ENCODE results near the gene WDR64.

The WDR64 gene

DNA sequence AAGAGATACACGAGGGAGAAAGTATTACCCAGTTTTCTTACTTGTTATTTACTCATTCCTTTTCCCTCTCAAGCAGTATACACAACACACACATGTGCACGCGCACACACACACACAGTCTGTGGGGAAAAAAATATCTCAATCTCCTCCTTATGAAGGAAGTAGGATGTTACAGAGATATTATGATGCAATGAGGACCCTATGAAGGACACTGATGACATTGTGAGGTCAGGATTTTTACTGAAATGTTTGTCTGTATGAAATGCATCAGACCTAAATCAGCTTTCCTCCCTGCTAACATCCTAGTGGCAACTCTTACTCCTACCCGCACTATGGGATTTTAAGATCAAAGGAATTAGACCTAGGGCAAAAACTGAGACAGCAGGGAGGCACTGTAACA is at the start of gene WDR64:
TSS of gene WDR64 (plus strand) at position 270 of the 400 bp plus-strand sequence. CDS start 204 bp downstream, outside the sequence.
- no peak for DNase-seq

DNA sequence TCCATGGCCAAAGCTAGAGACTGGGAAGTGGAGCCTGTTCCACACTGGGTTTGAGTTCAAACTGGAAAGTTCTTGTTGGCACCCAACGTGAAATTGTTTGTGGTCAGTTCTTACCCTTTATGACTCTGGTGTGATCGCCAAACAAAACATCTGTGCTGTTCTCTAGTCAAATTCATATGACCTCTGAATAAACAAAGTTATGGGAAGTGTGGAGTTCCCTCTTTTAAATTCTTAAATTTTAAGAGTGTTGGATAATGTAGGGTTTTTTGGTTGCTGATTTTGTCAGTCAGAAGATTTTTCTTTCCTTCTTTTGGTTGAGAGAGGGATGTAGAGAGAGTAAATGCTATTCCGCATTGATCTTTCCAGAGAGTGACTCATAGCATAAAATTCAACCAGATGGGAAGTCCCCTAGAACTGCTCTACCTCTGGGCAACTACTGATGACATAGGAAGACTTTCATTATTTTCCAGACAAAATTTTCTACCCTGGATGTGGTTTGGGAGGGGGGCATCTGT is 48.3 kb upstream of the WDR64 start:
- no peak for DNase-seq

DNA sequence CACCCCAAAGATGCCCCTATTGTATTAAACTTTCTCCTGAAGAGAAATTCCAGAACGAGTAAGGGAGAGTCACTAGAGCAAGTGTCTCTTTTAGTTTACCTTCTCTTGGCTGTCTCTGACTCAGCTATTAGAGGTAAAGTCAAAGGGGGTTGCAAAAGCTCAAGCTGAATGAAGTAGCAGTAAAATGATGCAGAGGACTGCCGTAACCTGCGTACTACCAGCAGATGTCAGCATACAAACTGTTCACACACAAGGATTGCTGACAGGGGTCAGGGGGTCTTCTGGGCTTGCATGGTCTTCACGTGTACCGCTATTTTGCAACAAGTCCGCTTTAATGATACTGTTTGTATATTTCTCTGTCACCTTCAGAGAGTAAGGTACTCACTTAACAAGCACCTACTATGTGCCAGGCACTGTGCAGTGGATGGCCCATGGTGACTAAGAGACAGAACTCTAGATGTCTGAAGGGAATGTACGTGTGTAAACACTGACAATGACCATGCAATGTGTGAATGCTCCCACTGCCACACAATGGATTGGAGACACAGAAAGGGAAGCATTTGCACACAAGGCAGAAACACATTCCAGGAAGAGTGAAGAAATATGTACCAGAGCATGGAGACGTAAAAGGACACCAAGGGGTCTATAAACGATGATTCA is 46.8 kb upstream of the WDR64 start:
- DNase-seq = no peak

DNA sequence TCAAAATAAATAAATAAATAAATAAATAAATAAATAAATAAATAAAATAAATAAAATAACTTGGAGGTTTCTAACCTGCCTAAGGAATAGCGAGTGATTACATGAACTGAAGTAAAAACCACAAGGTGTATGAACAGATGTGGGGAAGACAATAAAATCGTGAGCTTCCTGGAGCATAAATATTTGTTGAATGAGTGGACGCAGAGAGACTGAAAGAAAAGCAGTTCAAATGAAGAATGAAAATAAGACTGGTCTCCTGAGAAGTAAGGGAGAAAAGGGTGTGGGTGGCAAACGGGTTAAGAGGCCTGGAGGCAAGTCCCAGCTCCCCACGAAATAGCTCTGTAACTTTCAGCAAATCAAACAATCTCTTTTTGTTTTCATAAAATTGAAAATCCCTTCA is 45.5 kb upstream of the WDR64 start:
- DNase-seq = no peak

DNA sequence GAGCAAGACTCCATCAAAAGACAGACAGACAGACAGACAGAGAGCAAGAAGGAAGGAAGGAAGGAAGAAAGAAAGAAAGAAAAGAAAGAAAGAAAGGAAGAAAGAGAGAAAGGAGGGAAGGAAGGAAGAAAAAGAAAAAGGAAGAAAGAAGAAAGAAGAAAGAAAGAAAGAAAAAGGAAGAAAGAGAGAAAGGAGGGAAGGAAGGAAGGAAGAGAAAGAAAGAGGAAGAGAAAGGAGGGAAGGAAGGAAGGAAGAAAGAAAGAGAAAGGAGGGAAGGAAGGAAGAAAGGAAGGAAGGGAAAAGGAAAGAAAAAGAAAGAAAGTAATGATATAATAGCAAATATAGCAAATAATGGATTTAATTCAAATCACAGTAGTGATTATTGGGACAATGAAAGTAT is 44.6 kb upstream of the WDR64 start:
- no peak for DNase-seq

DNA sequence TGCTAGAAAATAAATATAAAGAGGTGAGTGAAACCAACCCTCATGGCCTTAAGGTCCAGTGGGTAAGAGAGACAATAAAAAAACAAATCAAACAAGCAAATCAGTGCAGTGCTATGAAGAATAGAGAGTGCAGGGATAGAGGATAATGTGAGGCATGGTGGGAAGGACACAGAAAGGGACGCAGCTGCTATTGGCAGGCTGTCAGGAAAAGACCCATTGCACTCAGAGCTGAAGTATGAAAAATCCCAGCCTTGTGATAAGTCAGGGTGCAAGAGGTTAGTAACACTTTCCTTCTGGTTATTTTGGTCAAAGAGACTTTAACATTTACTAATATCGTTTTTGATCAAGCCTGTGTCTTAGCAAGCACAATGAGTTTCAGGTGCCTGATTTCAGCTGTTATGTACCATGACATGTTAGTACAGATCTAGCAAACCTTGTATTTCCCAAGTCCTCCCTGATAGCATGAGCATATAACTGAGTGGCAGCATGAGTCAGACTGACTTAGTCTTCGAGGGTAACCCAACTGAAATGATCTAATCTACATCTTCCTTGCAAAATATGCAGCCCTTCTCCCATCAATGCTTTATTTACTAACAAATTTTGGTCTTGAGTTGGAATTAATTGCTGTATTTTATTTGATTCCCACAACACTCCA is 43.6 kb upstream of the WDR64 start:
- no peak for DNase-seq

DNA sequence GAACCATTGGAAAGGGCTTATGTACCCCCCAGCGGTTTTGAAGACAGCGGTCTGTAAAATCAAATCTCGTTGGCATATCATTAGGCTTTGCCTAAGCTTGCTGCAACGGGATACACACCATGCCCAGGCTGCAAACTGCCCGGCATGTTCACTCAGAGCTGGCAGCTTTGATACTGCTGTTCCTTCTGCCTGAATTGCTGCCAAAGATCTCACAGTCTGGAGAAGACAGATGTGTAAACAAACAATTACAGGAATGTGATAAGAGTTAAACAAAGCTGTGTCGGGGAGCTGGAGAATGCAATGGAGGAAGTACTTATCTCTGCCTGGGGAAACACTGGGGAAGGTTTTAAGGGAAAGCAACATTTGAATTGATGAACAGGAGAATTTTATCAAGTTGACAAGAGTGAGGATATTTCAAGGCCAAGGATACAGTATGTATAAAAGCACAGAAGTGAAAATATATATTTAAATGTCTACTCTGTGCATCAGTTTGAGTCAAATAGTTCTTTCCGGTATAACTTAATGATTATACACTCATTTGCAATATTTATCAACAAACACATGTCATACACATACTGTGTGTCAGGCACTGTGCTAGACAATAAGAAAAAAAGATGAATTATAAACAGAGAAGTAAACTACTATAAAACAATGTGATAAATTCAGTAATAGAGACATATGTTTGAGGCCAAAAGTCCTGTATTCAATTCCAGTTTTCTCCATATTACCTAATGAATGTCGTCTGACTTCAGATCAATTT is 41.8 kb upstream of the WDR64 start:
- no peak for DNase-seq

DNA sequence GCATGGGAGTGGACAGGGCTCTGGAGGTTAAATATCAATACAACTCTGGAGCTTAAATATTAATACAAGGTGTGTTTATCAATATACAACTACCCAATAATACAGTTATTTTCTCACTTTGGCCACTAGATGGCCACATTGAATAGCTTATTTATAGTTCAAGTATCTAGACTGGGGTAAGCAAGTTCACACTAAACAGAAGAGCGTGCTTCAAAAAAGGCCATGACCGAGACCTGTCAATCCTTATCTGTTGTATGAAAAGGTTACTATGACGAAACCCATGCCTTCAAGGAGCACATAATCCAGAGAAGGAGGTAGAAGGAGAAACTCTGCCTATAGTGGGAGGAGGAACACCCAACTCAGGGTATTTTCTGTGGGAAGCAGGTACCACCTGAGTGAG is 41.0 kb upstream of the WDR64 start:
- DNase-seq = no peak

DNA sequence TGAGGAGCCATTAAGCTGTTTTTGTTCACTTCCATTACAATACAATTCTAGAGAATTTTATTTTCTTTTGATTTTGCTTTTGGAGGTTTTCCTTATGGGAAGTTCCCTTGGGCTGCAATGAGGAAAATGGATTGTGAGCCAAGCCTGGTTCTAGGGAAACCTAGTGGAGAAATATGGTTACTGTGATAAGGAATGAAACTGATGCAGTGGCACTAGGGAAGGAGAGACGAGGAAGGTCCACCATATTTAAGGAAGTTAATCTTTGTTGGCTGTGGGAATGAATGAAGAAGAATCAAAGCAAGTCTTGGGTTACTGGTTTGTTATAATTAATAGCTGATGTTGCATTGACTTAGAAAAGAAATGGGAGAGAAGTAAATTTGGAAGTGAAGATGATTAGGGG is 40.3 kb upstream of the WDR64 start:
- DNase-seq = no peak

DNA sequence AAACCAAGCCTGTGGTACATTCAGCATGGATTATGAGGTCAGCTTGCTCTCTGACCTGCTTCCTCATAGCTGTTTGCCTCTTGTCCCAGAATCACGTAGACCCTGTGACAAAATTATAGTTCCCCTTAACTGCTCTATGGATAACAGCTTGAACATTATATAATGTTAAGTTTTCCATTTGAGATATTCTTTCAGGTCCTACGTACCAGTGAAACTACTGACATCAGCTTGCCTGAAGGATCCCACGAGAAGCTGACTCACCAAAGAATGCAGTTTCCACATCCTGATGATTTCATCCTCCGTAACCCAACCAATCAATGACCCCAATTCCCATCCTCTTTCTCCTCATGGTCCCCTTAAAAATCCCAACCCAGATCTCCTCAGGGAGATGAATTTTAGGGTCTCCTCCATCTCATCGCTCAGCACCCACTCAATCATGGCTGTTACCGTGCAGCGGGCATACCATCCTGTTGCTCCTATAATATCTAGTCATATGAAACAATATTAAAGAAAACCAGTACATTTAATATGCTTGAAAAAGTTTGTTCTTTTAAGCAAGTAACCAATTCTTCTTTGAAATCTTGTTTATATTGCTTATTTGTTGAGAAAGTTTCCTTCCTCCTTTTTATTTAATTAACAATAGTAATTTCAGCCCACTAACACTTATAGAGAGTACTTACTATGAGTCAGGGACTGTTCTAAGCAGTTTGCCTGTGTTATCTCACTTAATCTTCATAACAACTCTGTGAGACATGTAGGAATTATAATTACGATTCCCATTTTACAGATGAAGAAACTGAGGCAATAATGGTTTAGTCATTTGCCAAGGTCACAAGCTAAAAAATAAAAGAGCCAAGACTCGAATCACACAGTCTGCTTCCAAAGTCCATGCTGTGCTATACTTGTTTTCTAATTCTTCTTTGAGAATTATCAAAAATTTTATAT is 39.3 kb upstream of the WDR64 start:
- DNase-seq = no peak

DNA sequence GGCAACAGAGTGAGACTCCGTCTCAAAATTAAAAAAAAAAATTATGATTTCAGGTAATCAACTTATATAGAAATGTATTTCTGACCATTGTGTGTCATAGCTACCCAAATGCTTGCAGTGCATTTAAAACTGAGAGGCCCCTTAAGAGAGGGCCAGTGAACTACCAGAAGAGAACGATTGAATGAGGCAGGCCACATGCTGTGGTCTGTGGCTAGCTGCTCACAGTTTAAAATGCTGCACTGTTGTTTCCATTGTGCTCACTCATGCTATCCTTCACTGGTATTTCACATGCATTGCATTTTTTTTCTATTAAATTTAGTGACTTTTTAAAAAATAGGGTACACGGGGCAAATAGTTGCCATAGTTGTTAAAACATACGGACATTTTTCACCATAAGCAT is 37.9 kb upstream of the WDR64 start:
- no peak for DNase-seq

DNA sequence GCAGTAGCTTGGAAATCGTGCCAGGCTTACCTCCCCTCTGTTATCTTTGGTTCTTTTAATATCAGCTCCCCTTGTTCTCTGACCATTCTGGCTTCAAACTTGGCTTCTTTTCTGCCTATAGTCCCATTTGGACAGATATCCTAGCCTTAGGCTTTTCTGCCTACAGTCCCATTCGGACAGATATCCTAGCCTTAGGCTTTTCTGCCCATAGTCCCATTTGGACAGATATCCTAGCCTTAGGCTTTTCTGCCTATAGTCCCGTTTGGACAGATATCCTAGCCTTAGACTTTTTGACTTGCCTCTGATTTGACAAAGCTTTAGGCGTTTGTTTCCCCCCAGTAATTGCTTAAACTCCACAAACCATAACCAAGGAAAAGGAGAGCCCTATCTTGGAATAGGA is 37.5 kb upstream of the WDR64 start:
- no peak for DNase-seq

DNA sequence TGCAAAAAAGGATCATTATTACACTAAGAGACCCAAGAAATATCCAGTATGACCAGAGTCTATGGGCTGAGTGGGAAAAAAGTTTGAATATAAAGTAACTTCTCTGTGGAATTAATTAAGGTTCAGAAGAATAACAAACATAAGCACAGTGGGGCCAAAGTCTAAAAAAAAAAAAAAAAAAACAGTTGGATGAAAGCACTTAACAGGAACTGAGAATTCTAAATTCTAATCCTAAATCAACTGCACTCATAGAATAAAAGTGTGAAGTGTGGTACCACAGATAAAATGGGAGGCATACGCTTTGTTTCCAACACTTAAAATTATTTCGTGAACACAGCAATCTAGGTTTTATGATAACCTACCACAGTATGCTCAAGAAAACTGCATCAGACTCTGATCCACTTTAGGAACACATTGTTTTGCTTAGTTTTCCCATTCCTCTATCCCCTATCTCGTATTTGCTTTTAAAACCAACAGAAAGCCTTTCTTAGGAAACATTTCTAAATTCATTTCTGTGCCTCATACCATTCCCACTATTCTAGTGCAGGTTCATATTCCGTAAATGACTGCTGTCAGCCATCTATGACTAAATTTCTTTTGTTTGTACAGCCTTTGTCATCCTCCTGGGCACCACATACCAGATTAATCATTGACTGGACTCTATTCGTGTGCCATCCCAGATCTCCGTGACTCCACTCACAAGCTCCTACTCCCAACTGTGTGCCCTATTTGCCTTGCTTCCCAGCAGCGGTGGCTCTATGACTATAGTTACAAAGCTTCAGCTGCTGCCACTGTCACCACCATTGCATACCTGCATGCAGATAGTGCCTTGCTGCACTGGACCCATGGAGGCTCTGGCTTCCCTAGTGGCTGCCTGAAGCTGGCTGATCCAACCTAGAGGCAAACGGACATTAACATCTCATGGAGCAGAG is 36.8 kb upstream of the WDR64 start:
- DNase-seq = no peak

DNA sequence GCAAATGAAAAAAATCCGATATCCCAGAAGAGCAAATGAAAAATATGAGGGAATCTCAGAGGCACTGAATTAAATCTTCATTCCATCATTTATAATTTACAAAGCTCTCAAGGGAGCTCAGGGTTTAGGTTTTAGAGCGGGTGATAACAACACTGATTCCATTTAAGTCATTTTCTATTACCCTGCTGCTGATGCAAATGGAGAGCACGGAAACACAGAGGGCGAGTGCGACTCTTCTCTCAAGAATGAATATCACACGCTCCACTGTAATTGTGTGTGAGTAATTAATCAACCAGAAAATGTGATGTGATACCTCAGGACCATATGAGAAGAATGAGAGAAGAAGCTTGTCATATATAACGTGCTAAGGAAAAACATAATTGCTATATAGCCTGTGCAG is 34.7 kb upstream of the WDR64 start:
- no peak for DNase-seq

DNA sequence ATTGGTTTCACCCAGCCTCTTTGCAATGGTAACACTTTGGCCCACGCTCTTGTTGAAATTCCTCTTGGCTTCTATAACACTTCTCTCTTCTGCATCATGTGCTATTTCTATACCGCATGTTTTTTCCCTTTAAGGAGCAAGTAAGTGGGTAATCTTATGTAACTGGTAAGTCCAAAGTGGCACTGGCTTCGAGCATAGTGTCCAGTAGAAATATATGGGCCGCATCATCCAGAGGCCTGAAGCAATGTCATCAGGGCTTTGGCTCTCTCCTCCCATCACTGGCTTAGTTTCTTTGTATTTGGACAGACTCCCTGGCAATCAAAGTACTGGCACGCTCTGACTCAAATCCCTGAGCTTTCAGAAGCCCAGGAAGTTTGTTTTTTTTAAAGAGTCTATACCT is 29.4 kb upstream of the WDR64 start:
- no peak for DNase-seq

DNA sequence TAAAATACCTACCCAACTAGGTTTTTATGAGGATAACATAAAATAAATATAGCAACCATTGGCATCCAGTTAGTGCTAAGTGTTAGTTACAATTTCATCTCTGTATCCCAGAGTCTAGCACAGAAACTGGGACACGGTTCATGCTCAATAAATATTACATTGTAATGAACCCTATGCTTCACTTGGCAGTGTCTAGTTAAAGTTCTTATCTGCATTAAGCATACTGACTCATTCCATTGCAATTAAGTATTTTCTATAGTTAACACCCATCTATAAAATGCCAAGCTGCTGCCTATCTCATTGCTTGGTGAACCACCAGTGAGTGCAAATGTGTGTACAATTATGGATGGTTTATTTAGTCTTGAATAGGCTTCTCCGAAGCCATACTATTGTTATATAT is 27.1 kb upstream of the WDR64 start:
- DNase-seq = no peak

DNA sequence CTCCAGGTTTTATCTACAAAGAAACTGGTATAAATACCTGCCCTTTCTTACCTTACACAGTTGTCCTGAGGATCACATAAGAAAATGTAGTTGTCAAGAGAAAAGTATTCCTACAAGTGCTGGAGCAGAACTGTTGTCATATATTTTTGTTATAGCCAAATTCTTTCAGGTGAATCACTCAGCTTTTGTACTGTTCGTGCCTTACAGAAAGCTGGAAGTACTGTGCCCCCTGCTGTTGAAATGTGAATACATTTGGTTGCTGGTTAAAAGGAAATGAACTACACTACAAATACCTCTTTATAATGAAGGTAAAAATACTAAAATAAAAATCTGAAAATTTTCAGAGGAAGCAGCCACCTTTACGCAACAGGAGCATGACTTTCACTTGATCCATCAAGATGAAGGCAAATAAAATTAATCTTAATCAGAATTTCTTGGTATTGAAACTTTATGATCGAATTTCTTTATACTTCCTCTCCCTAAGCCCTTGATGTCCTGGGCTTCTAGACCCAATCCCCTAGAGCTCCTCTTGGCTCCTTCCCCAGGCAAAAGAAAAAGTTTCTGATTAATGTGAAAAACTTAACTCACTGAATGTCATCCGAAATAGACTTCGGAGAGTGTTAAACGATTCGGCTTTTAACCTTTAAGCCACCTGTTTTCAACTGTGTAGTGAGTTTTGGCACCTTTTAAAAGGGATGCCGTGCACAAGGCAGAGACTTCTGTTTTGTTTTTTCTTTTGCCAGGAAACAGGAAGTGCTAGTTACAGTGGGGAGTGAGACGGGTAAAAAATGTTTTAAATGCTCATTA is 24.4 kb upstream of the WDR64 start:
- peak; percentile 39 for DNase-seq

DNA sequence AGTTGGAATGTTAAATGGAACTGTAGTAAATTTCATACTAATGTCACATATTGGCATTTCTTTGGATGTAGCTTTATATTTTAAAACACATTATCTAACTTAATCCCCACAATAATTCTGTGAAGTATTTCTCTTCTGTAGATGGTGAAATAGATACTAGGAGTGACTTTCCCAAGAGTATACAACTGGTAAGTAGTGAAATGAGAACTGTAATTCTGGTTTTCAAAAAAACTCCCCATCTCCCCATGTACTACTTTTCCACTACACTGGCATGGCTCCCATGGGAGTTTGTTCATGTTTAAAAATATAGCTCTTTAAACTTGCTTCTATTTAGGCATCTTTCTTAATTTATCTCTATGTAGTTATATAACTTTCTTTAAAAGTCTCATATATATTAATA is 22.1 kb upstream of the WDR64 start:
- no peak for DNase-seq

DNA sequence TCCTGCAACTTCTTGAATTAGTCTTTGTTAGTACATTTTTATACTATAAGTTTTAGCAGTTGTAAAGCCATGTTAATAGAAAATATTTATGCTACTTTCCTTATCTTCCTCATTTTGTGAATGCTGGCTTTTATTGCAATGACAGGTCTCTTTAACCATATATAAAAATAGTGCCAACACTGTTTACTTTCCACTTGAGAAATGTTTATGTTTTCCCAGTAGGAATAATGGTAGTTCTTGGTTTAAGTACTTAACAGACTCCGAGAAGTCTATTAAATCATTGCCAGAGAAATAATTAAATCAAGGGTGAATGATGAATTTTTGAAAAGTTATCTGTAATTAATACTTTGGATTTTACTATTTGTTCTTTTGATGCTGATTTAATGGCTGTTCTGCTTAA is 21.6 kb upstream of the WDR64 start:
- DNase-seq = no peak

DNA sequence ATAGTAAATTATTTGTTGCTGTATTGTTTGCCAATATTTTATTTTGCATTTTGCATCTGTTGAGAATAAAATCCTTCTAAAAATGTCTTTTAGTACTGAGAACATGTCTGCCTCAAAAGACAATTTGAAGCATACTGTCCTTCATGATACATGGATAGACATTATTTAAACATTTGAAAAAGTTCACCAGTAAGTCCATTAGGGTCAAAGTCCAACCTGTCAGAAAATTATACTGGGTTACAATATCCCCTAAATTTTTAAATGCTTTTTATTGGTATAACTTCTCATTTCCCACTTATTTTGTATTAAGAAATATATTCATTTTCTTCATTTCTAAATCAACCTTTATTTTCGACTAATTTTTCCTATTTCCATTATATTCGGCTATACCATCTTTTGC is 21.2 kb upstream of the WDR64 start:
- no peak for DNase-seq

DNA sequence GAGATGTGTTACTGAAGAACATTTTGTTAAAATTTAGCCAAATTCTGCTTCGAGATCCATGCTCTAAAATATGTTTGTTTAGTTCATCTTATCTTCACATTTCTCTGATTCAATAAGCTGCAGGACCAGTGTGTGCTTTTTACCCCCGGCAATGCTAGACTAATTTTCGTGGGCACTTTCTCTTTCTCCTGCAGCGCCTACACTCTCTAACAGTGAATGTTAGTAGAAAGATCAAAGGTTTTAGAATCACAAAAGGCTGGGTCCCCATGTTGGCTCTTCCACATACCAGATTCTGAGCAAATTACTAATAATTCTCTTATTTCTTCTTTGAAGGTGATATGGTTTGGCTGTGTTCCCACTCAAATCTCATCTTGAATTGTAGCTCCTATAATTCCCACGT is 20.4 kb upstream of the WDR64 start:
- no peak for DNase-seq
